GM23248 (cell line): Measurements from ENCODE around the gene RNF214. TPM values are rescaled to one million over a fixed set of nuclear protein-coding genes. Genes with fewer than 3 reads are reported as not detected.

Experiments used
- DNase-seq: peaks from one replicate; pipeline ENCODE4 v3.0.0-alpha.2; 2015
- H2AFZ ChIP-seq: fragments of 200-600 bp; sonication (generic); 2 replicates; pipeline ENCODE4 v1.6.1; 2016; ENCODE audit warnings: antibody characterized with exemption
- H3F3A ChIP-seq: fragments of 200-600 bp; sonication (generic); 2 replicates; pipeline ENCODE4 v1.6.1; 2016; ENCODE audit warnings: mild to moderate bottlenecking, antibody characterized with exemption, mixed run types; ENCODE audit not compliant: insufficient read depth
- H3K27ac ChIP-seq: fragments of 200-600 bp; sonication (generic); 2 replicates; pipeline ENCODE4 v1.5.1; 2016; ENCODE audit warnings: mild to moderate bottlenecking
- H3K27me3 ChIP-seq: fragments of 200-600 bp; sonication (generic); replicated peaks from 2 replicates; pipeline ENCODE4 v1.6.1; 2016; ENCODE audit warnings: mild to moderate bottlenecking; ENCODE audit not compliant: insufficient read depth
- H3K36me3 ChIP-seq: fragments of 200-600 bp; sonication (generic); 2 replicates; pipeline ENCODE4 v1.6.1; 2016; ENCODE audit warnings: low read depth, mild to moderate bottlenecking
- H3K4me1 ChIP-seq: fragments of 200-600 bp; sonication (generic); 2 replicates; pipeline ENCODE4 v1.6.1; 2016; ENCODE audit warnings: mild to moderate bottlenecking; ENCODE audit not compliant: insufficient read depth
- H3K4me2 ChIP-seq: fragments of 200-600 bp; sonication (generic); one replicate; pipeline ENCODE4 v1.6.1; 2016; ENCODE audit warnings: mild to moderate bottlenecking; ENCODE audit not compliant: unreplicated experiment
- H3K4me3 ChIP-seq: fragments of 200-600 bp; sonication (generic); 2 replicates; pipeline ENCODE4 v1.5.1; 2016; ENCODE audit warnings: mild to moderate bottlenecking
- H3K79me2 ChIP-seq: fragments of 200-600 bp; sonication (generic); 2 replicates; pipeline ENCODE4 v1.6.1; 2016; ENCODE audit warnings: mild to moderate bottlenecking; ENCODE audit not compliant: insufficient read depth
- H3K9ac ChIP-seq: fragments of 200-600 bp; sonication (generic); 2 replicates; pipeline ENCODE4 v1.6.1; 2016; ENCODE audit warnings: mild to moderate bottlenecking
- H3K9me2 ChIP-seq: fragments of 200-600 bp; sonication (generic); 2 replicates; pipeline ENCODE4 v1.6.1; 2016; ENCODE audit warnings: mixed run types, mild to moderate bottlenecking, moderate library complexity; ENCODE audit not compliant: insufficient read depth
- H3K9me3 ChIP-seq: fragments of 200-600 bp; sonication (generic); one replicate; pipeline ENCODE4 v1.6.1; 2017; ENCODE audit warnings: low read depth
- H4K20me1 ChIP-seq: fragments of 200-600 bp; sonication (generic); 2 replicates; pipeline ENCODE4 v1.6.0; 2016; ENCODE audit not compliant: insufficient read depth
- EZH2 ChIP-seq: fragments of 200-600 bp; sonication (generic); IDR thresholded peaks from 2 replicates; pipeline ENCODE4 v1.6.1; 2018; ENCODE audit warnings: antibody characterized with exemption, mild to moderate bottlenecking; ENCODE audit not compliant: insufficient read depth, poor library complexity, severe bottlenecking
- EZH2phosphoT487 ChIP-seq: fragments of 200-600 bp; sonication (generic); IDR thresholded peaks from 2 replicates; pipeline ENCODE4 v1.6.1; 2018; ENCODE audit warnings: antibody characterized with exemption, moderate library complexity, mild to moderate bottlenecking, low read depth; ENCODE audit not compliant: insufficient read depth
- WGBS, 2 experiments: methylation state at CpG; one replicate each; pipeline ENCODE4 v1.1.6; 2015 to 2017; ENCODE audit warnings: low lambda C conversion rate in 2 of 2, low coverage in 1 of 2; ENCODE audit errors: missing lambda C conversion rate in 2 of 2; 5-methylcytosine and 5-hydroxymethylcytosine counted together
- in situ Hi-C: fragments of 300-500 bp; cut with MboI; formaldehyde crosslinking; loops from 2 replicates; pipeline ENCODE4 v1.15.0; 2020
- polyA plus RNA-seq: library from polyadenylated mRNA; unstranded; fragments of >200 nt; fragmentation: Nextera tagmentation; extraction: Ambion mirVana; gene quantifications from 2 replicates; pipeline ENCODE4 v1.2.1, GENCODE V29; 2016
- total RNA-seq: library from RNA; depleted of rRNA; stranded (reverse); fragments of >200 nt; shearing (Covaris generic); gene quantifications from 2 replicates; pipeline ENCODE4 v1.2.3, GENCODE V29; 2014

The RNF214 gene
- total and polyA plus RNA-seq, 2 experiments from 2014 or later = 5.8 to 11.3 TPM

DNA sequence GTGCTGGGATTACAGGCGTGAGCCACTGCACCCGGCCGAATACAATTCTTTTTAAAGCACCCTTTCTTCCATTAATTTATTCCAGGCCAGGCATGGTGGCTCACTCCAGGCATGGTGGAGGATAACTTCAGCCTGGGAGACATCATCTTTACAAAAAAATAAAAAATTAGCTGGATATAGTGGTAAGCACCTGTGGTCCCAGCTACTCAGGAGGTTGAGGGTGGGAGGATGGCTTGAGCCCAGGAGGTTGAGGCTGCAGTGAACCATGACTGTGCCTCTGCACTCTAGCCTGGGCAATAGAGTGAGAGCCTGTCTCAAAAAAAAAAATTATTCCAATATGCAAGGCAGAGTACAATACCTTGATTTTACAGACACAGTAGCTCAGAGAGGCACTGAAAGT is 21.9 kb upstream of the RNF214 start:
- no peaks in the 10 kb centered on the region for H3K27me3 ChIP-seq
- in situ Hi-C loops = no loop called here
- no peak overlapping the region for H3K27ac ChIP-seq
- no peak for TF ChIP-seq EZH2phosphoT487
- no peak for TF ChIP-seq EZH2
- H3K9me2 ChIP-seq = no peaks in the 10 kb centered on the region
- DNase-seq = no peak
- H3K4me1 ChIP-seq = no peaks in the 10 kb centered on the region
- no peaks in the 10 kb centered on the region for H3K79me2 ChIP-seq
- no peaks in the 10 kb centered on the region for H3K9me3 ChIP-seq
- no peak overlapping the region for H3K4me3 ChIP-seq
- peaks cover 28% of the 10 kb centered on the region for H3F3A ChIP-seq
- no peak overlapping the region for H2AFZ ChIP-seq
- WGBS, 2 experiments = 89 to 91% methylated on average over 3 of the region's 3 CpGs
- no peak overlapping the region for H3K4me2 ChIP-seq
- H4K20me1 ChIP-seq = no peaks in the 10 kb centered on the region
- no peak overlapping the region for H3K9ac ChIP-seq
- H3K36me3 ChIP-seq = peaks cover 15% of the 10 kb centered on the region; the same call in 1 of the 2 replicates

GRCh38 chr11:117212697-117213355 is 19.6 kb upstream of the RNF214 start:
- peaks cover 29% of the 10 kb centered on the region; the same call in 1 of the 2 replicates for H3K36me3 ChIP-seq
- no peak overlapping the region for H2AFZ ChIP-seq
- no peak overlapping the region for H3K27ac ChIP-seq
- H3K4me3 ChIP-seq = no peak overlapping the region
- DNase-seq = no peak
- no peaks in the 10 kb centered on the region for H3K9me2 ChIP-seq
- 90 to 94% methylated on average over 11 of the region's 11 CpGs for WGBS, 2 experiments
- no peak overlapping the region for H3K4me2 ChIP-seq
- H4K20me1 ChIP-seq = no peaks in the 10 kb centered on the region
- H3K4me1 ChIP-seq = no peaks in the 10 kb centered on the region
- TF ChIP-seq EZH2phosphoT487 (no peak), EZH2 (no peak)
- H3K79me2 ChIP-seq = no peaks in the 10 kb centered on the region
- H3K9me3 ChIP-seq = no peaks in the 10 kb centered on the region
- peaks cover 28% of the 10 kb centered on the region for H3F3A ChIP-seq
- in situ Hi-C loops = no loop called here
- H3K9ac ChIP-seq = no peak overlapping the region
- H3K27me3 ChIP-seq = no peaks in the 10 kb centered on the region

DNA sequence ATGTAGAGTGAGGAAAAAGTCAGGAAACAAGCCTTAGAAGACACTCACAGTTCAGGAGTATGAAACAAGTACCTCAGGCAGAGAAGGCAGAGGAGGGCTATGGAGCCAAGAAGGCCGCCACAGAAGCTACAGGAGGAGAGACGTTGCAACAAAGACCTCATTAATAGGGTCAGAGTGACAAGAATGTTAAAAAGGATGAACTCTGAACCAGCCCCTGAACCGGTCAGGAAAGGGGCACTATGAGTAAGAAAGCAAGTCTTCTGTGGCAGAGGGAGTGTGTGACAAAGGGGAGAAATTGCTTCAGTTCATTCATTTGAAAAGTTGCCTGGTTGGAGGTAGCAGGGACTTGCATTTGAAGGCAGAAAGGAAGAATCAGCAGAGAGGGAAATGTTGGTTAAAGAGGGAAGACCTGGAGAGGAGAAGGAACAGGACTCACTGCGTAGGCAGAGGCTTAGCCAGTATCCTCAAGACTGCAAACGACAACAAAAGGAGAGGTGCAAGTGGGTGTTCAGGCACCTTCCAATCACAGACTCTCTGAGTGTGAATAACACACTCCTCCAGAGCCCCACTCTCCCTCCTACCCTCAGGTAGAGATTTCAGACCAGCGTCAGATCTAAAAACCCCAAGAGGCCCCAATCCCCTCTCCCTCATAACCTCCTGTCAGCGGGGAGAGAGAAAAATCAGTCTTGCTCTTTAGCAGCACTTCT is 17.9 kb upstream of the RNF214 start:
- H3K36me3 ChIP-seq = peaks cover 45% of the 10 kb centered on the region; the same call in 1 of the 2 replicates
- TF ChIP-seq EZH2phosphoT487 (no peak), EZH2 (no peak)
- H3K9me2 ChIP-seq = no peaks in the 10 kb centered on the region
- H3K79me2 ChIP-seq = no peaks in the 10 kb centered on the region
- in situ Hi-C loops = no loop called here
- H3F3A ChIP-seq = peaks cover 24% of the 10 kb centered on the region
- H3K4me3 ChIP-seq = no peak overlapping the region
- no peak overlapping the region for H3K9ac ChIP-seq
- H3K9me3 ChIP-seq = no peaks in the 10 kb centered on the region
- no peak overlapping the region for H3K27ac ChIP-seq
- H3K27me3 ChIP-seq = no peaks in the 10 kb centered on the region
- H4K20me1 ChIP-seq = no peaks in the 10 kb centered on the region
- WGBS, 2 experiments = 94 to 98% methylated on average over 7 of the region's 7 CpGs
- H3K4me1 ChIP-seq = no peaks in the 10 kb centered on the region
- H3K4me2 ChIP-seq = no peak overlapping the region
- no peak for DNase-seq
- no peak overlapping the region for H2AFZ ChIP-seq

DNA sequence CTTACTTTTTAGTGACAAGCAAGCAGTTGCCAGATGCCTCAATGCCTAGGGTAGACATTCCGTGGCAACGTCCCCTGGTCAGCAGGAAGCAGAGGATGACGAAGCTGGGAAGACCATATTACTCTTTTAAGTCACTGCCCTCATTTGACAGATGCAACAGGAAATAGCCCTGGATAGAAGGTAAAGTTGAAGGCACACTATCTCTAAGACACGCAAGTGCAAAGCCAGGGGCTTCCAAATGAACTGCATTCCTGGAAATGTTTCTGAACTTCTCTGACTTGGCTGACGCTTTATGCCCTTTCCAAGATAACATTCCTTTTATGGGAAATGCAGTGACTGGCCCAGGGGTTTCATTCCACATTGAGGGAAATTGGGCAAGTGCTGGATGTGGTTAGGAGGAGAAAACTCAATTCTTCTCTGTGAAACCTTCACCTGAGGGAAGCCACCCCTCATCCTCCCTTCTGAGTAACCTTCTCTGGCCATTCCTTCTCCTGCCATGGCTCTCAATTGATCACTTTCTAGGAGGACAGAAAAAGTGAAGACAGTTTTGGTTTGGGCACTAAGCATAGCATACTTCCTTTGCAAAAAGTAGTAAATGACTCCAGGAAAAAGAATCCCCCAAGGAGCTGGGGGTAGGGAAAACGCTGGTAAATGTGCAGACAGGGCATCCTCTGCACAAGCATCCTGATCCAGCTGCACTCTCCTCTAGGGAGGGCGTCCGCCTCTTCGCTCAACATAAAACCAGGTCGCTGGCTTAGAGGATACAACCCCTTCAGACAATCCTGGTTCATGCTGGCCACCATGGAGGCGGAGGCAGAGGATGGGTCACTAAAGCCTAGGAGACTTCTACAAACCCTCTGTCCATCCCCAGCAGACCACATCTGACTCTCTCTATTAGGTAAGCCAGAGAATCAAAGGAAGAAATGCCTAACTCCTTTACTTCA is 15.1 kb upstream of the RNF214 start:
- no peak overlapping the region for H3K4me3 ChIP-seq
- H3K36me3 ChIP-seq = peaks cover 52% of the 10 kb centered on the region; the same call in 1 of the 2 replicates
- in situ Hi-C loops = no loop called here
- 85 to 90% methylated on average over 10 to 11 of the region's 11 CpGs for WGBS, 2 experiments
- no peaks in the 10 kb centered on the region for H3K9me2 ChIP-seq
- no peaks in the 10 kb centered on the region for H3K79me2 ChIP-seq
- H3K4me2 ChIP-seq = no peak overlapping the region
- H3K27ac ChIP-seq = no peak overlapping the region
- H3K4me1 ChIP-seq = 0 out of 2 replicates have a peak, but pooled peaks cover 6% of the 10 kb centered on the region
- TF ChIP-seq EZH2 = no peak
- no peak for TF ChIP-seq EZH2phosphoT487
- no peak overlapping the region for H2AFZ ChIP-seq
- no peak for DNase-seq
- H3K9ac ChIP-seq = no peak overlapping the region
- H4K20me1 ChIP-seq = no peaks in the 10 kb centered on the region
- no peaks in the 10 kb centered on the region for H3K9me3 ChIP-seq
- peaks cover 4% of the 10 kb centered on the region; the same call in 1 of the 2 replicates for H3F3A ChIP-seq
- H3K27me3 ChIP-seq = no peaks in the 10 kb centered on the region
